ENCODE data around the gene GOLIM4. TPM values are rescaled to one million over a fixed set of nuclear protein-coding genes. Genes with fewer than 3 reads are reported as not detected.

The GOLIM4 gene
- total and polyA plus RNA-seq, 2 of the 13 experiments (the other 11 are each of a cell fraction or from before 2014, with no cell fraction given) = 10.9 to 47.7 TPM

DNA sequence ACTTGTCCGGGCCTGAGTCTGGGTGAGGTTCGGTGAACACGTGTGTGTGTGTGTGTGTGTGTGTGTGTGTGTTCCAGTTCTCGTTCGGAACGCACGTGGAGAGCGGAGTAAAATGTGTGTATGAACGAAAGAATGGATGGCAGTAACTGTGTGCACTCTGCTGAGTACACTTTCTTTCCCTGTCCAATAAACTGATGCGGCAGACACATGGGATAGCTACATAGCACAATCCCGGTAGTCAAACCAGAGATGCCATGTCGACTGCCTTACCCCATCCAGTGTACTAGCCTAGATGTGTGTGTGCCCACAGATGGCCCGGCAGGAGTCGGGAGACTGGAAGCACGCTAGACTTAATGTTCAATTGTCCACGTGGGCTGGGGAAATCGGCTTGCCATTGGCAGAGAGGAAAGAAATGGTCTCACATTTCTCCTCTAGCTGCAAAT lies 507 bp upstream of the GOLIM4 start (continued):
- TF ChIP-seq SNAI1 (CRISPR knock-in tag; IDR thresholded peaks at IDR 0.05; ENCODE audit: borderline replicate concordance) (peak; percentile 80; the same call in 1 of the 2 replicates), DPF2 (CRISPR knock-in tag; IDR thresholded peaks at IDR 0.05; ENCODE audit: borderline replicate concordance, low read depth) (no peak), ISL2 (CRISPR knock-in tag; IDR thresholded peaks at IDR 0.05) (0 out of 2 replicates have a peak, but pooled peaks have one; percentile 6), MAFG (CRISPR knock-in tag; IDR thresholded peaks at IDR 0.05) (peak; percentile 56; the same call in 1 of the 2 replicates), ERF (CRISPR knock-in tag; IDR thresholded peaks at IDR 0.05) (0 out of 2 replicates have a peak, but pooled peaks have one; percentile 1), HMG20A (CRISPR knock-in tag; IDR thresholded peaks at IDR 0.05; ENCODE audit: borderline replicate concordance) (peak; percentile 12; the same call in 1 of the 2 replicates)
- TF ChIP-seq, protein P1, sequence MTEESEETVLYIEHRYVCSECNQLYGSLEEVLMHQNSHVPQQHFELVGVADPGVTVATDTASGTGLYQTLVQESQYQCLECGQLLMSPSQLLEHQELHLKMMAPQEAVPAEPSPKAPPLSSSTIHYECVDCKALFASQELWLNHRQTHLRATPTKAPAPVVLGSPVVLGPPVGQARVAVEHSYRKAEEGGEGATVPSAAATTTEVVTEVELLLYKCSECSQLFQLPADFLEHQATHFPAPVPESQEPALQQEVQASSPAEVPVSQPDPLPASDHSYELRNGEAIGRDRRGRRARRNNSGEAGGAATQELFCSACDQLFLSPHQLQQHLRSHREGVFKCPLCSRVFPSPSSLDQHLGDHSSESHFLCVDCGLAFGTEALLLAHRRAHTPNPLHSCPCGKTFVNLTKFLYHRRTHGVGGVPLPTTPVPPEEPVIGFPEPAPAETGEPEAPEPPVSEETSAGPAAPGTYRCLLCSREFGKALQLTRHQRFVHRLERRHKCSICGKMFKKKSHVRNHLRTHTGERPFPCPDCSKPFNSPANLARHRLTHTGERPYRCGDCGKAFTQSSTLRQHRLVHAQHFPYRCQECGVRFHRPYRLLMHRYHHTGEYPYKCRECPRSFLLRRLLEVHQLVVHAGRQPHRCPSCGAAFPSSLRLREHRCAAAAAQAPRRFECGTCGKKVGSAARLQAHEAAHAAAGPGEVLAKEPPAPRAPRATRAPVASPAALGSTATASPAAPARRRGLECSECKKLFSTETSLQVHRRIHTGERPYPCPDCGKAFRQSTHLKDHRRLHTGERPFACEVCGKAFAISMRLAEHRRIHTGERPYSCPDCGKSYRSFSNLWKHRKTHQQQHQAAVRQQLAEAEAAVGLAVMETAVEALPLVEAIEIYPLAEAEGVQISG (CRISPR knock-in tag; IDR thresholded peaks at IDR 0.05) = peak; percentile 12; the same call in 1 of the 2 replicates

DNA sequence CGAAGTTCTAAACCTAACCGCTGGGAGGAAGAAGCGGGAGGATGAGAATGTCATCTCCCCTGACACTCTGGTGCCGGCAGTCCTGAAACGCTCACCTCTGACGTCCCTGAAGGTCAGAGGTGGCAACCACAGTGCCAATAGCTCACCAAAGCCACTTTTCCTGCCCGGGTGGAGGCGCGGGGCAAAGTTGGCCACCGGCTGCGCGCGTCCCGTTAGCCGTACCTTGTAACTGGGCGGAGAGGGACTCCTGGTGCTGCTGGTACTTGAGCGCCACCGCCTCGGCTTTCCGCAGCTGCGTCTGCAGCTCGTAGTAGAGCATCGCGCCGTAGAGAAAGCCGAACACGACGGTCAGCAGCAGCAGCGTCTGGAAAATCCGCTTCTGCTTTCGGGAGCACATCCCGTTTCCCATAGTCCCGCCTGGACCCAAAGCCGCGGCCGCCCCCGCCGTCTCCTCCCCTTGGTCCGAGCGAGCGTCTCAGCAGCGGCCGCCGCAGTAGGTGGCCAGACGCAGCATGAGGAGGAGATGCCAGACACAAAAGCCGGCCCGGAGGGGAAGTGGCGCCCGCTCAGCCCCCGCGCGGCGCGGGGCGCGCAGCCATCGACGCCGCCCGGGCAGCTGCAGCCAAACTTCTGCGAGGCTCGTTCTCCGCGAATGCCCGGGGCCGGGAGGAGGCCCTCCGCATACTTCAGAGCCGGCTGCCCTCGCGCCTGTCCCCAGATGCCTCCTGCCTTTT lies 680 bp downstream of the GOLIM4 start:
- peak; percentile 75 for DNase-seq (ENCODE audit: low spot score)
- no peak overlapping the region for H2AFZ ChIP-seq (ENCODE audit: low read length)
- BruUV-seq (replicated peaks) = no TSS peak
- TF ChIP-seq RBM22 (optimal IDR thresholded peaks at IDR 0.05; ENCODE audit: low read length) (no peak), ZNF253 (CRISPR knock-in tag; IDR thresholded peaks at IDR 0.05; ENCODE audit: borderline replicate concordance) (peak; percentile 76; the same call in 1 of the 2 replicates), MEIS1 (CRISPR knock-in tag; IDR thresholded peaks at IDR 0.05; ENCODE audit: borderline replicate concordance) (peak; percentile 64; the same call in 1 of the 2 replicates), MAF1 (CRISPR knock-in tag; IDR thresholded peaks at IDR 0.05; ENCODE audit: borderline replicate concordance) (0 out of 2 replicates have a peak, but pooled peaks have one; percentile 27), ZBTB3 (CRISPR knock-in tag; IDR thresholded peaks at IDR 0.05; ENCODE audit: borderline replicate concordance, low read depth) (no peak), ZNF510 (CRISPR knock-in tag; IDR thresholded peaks at IDR 0.05; ENCODE audit: low read depth) (no peak), HNRNPH1 (optimal IDR thresholded peaks at IDR 0.05; ENCODE audit: low read depth, low read length) (no peak), ZNF136 (CRISPR knock-in tag; IDR thresholded peaks at IDR 0.05; ENCODE audit: low read depth) (no peak)
- TF ChIP-seq, protein P2, sequence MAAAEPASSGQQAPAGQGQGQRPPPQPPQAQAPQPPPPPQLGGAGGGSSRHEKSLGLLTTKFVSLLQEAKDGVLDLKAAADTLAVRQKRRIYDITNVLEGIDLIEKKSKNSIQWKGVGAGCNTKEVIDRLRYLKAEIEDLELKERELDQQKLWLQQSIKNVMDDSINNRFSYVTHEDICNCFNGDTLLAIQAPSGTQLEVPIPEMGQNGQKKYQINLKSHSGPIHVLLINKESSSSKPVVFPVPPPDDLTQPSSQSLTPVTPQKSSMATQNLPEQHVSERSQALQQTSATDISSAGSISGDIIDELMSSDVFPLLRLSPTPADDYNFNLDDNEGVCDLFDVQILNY (CRISPR knock-in tag; conservative IDR thresholded peaks at IDR 0.05) = no peak

More for the DNA sequence above, 680 bp downstream of the GOLIM4 start:
- Histone ChIP-seq H3K9me3 (ENCODE audit: low read length) (no peaks in the 10 kb centered on the region), H3K27me3 (ENCODE audit: control insufficient read depth in 1 of 2, insufficient read depth in 2 of 2, low read length in 2 of 2) (no peaks in the 10 kb centered on the region; a peak in 1 of 5 replicates), H3K79me2 (ENCODE audit: insufficient read depth, low read length) (peaks cover 47% of the 10 kb centered on the region), H3K36me3 (replicated peaks in 1 of 2; ENCODE audit: control insufficient read depth in 1 of 2, insufficient read depth in 2 of 2, low read length in 2 of 2) (no peaks in the 10 kb centered on the region), H3K4me2 (ENCODE audit: low read depth, low read length) (peak overlapping the region; percentile 97), H4K20me1 (ENCODE audit: insufficient read depth, low read length) (no peaks in the 10 kb centered on the region; the same call in 1 of the 2 replicates), H3K4me3 (replicated peaks in 1 of 3; ENCODE audit: insufficient read depth in 1 of 3, low read depth in 2 of 3, low read length in 3 of 3) (peak overlapping the region; percentile 77 to 79 (median 77)), H3K9ac (ENCODE audit: insufficient read depth, low read depth, low read length) (peak overlapping the region; percentile 72), H3K27ac (ENCODE audit: extremely low read length, insufficient read depth, low read length) (peak overlapping the region; percentile 74), H3K4me1 (ENCODE audit: insufficient read depth, low read length) (peaks cover 48% of the 10 kb centered on the region)
- ATAC-seq (peak; percentile 28), FAIRE-seq (no peak)
- in situ Hi-C loops (cut with HindIII; ENCODE audit: extremely low pct_ligation_motif_present, low pct_unique_long_range_greater_than_20kb) = no loop called here
- CTCF ChIA-PET (ENCODE audit: low intra/inter-chr PET ratio, low total read pairs) = interaction anchor here (1.5 kb wide), 1 partner anchor 48 kb away, joined by 7 read pairs; no protein-coding TSS in a partner anchor
- intact Hi-C loops (cut with micrococcal nuclease; ENCODE audit: unreplicated experiment) = loop anchor here (2.0 to 10.0 kb wide), 3 partner anchors 34 to 360 kb away; partner anchors contain the start of genes PDCD10 and SERPINI1
- POLR2A ChIA-PET = interaction anchor here (0.9 to 3.5 kb wide), 2 partner anchors 24 to 38 kb away, joined by 3 to 17 read pairs; no protein-coding TSS in a partner anchor
- WGBS (ENCODE audit: low lambda C conversion rate) = 3% methylated on average over 7 of the region's 70 CpGs

All from HepG2 (cell line).